ENCODE measurements around the gene CCL15.

Gene CCL15

GRCh38 chr17:35988164-35988563 is 13.2 kb downstream of the CCL15 start:
- no peak for DNase-seq

- no peak for DNase-seq
Measured at GRCh38 chr17:35986643-35987042, 14.7 kb downstream of the CCL15 start, which contains the start of gene CCL14. Gene CCL14, minus strand, starts transcription at chr17:35986729. Its CDS starts 80 bp downstream, at chr17:35986649.

- DNase-seq = no peak
Measured at GRCh38 chr17:35984140-35984539, 17.2 kb downstream of the CCL15 start.

DNA sequence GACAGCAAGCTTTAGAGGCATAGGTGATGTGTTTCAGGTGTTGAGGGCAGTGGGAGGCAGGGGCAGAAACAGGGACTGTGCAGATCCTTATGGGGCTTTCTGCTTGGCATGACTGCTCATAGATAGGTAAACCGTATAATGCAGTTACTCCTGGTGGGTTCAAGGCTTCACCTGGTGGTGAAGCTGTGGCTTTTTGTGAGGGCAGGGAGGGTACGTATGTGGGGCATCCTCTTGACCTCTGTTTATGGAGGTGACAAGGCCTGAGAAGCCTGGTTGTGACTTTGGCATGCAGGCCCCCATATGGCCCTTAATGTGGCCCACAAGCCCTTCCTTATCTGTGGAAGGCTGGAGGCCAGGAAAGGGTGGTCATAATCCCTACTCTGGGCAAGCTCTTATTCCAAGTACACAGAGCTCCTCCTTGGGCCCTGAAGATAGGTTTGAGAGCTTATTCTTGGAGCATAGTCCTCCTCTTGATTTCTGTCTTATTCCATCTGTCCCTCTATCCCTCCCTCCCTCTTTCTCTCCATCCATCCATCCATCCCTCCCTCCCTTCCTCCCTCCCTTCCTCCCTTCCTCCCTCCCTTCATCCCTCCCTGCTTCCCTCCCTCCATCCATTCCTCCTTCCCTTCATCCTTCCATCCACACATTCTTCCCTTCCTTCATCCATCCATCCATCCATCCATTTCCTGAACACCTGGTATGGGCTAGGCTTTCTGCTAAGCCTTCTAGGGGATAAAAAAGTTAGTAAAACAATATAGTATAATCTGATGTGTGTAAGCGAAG is 18.8 kb downstream of the CCL15 start:
- DNase-seq = no peak

- DNase-seq = no peak
Measured at GRCh38 chr17:35981908-35982330, 19.4 kb downstream of the CCL15 start.

- DNase-seq = no peak
Measured at GRCh38 chr17:35981246-35981645, 20.1 kb downstream of the CCL15 start, which contains the start of gene CCL16. Gene CCL16, minus strand, starts transcription at chr17:35981497. Its CDS starts 77 bp downstream, at chr17:35981420.

GRCh38 chr17:35978346-35978745 is 23.0 kb downstream of the CCL15 start:
- DNase-seq = no peak

GRCh38 chr17:35977509-35977908 is 23.8 kb downstream of the CCL15 start:
- DNase-seq = no peak

DNA sequence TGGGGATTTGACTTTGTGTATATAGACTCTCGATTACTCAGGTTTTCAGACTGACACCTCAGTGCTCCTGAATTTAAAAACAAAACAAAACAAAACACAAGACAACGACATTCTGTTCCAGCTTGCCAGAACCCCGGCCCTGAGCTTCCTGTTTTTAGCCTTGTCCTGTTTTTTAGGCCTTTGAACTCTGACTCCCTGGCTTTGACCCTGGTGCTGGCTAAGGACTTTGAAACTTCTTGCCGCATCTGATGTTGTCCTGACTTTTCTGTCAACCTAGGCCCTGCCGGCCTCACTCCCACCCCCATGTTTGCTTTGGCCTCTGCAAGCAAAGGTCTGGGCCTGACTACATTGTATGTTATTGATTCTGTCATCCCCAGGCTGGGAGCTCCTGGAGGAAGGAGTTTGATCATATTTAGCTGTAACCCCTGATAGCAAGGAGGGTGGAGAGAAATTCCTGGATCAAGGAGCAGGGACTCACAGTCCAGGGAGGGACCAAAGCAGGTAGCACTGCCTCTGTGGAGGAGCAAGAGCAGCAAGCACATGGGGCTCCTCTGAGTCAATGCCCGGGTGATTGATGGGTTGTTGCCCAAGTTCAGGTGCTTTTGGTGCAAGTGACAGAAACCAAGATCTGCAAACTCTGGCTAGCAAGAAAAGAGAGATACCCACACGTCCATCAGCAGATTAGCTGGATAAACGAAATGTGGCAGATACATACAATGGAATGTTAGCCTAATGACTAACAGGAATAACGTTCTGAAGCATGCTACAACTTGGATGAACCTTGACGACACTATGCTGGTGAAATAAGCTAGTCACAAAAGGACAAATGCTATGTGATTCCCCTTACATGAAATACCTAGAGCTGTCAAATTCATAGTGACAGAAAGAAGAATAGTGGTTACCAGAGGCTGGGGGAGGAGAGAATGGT is 27.8 kb downstream of the CCL15 start:
- DNase-seq = no peak

- no peak for DNase-seq
Measured at GRCh38 chr17:35972945-35973332, 28.4 kb downstream of the CCL15 start.

DNA sequence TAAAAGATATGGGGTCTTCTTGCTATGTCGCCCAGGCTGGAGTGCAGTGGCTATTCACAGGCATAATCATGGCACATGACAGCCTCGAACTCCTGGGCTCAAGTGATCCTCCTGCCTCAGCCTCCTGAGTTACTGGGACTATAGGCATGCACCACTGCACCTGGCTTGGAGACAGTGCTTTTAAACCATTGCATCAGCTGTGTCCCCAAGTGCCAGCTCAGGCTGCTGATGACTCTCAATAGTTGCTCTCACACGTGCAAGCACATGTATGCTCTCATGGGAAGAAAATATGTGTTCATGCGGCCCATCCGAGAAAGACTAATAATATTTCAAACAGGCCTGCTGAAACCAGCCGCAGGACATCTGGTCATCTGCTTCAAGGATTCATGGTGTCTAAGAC is 28.8 kb downstream of the CCL15 start:
- no peak for DNase-seq

DNA sequence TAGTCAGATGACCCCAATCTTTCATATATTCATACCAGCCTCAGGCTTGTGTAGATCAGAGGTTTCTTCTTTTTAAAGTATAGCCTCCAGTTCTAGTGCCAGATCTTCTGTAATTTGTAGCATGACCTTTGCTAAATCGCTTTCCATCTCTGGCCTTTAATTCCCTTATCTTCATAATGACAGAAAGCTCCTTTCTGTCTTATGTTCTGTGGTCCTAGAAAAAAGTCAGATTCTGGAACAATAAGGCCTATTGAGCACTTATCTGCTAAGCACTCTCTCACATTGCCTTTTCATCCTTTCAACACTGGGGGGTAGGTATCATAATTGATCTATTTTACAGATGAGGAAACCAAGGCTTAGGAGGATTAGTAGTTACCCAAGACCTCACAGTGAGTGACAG is 29.3 kb downstream of the CCL15 start:
- no peak for DNase-seq

DNA sequence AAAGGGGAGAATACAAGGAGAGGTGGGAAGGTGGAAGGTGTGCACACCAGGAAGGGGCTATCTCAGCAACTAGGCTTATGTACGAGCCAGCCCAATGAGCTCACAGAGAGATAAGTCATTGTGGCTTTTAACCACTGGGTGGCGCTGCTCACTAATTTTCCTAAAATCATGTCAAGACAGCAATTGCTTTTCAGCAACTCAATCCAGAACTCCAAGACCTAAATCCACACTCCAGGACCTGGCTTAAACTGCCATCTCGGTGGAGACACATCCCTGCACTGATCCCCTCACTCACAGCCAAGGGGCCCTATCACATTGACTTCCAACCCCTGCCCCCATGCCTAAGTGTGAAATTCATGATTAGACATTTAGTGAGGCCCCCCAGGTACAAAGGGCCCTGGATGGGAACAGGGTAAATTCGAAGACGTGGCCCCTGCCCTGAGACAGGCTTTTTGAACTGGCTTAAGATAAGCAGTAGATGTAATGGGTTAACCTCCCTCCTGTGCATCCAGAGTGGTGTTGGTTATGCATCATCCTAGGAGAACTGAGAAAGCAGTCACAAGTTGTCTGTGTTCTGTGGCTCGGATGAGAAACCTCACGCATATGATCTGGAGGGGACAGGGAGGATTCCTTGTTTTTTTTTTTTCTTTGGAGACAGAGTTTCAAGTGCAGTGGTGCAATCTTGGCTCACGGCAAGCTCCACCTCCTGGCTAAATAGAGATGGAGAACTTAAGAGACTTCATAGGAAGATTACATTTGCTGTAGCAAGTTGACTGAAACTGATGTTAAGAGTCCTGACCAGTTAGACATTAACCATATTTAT is 31.6 kb downstream of the CCL15 start:
- DNase-seq = peak; percentile 52 to 70

GRCh38 chr17:35968520-35969054 is 32.8 kb downstream of the CCL15 start:
- DNase-seq = no peak

- no peak for DNase-seq
Measured at GRCh38 chr17:35965272-35965671, 36.1 kb downstream of the CCL15 start.

DNA sequence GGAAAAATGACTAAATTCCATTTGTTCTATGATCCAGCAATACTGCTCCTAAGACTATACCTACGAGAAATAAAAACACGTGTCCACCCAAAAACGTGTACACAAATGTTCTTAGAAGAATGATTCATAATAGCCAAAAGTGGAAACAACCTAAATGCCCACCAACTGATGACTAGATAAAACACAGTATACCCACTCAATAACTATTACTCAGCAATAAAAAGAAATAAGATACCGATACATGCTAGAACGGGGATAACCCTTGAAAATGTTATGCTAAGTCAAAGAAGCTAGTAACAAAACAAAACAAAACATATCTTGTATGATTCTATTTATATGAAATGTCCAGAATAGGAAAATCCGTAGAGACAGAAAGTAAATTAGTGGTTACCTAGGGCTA is 37.7 kb downstream of the CCL15 start:
- DNase-seq = no peak

GRCh38 chr17:35953720-35954119 is 47.6 kb downstream of the CCL15 start:
- DNase-seq = no peak

GRCh38 chr17:35949401-35949800 is 52.0 kb downstream of the CCL15 start:
- DNase-seq = no peak

- no peak for DNase-seq
Measured at GRCh38 chr17:35948092-35948491, 53.3 kb downstream of the CCL15 start.

Measured in NCI-H524 (cell line).